ENCODE measurements around the gene C1QL4. TPM values are rescaled to one million over a fixed set of nuclear protein-coding genes. Genes with fewer than 3 reads are reported as not detected.

Gene C1QL4
- total and polyA plus RNA-seq, 9 of the 15 experiments (the other 6 are each of a cell fraction or from before 2014, with no cell fraction given) = 0.08 to 2.1 (median 0.31) TPM

GRCh38 chr12:49362077-49362476, 25.1 kb upstream of the C1QL4 start (continued):
- TF ChIP-seq ZNF407 (IDR thresholded peaks at IDR 0.05; ENCODE audit: low read depth) (no peak), ZBTB1 (CRISPR knock-in tag; IDR thresholded peaks at IDR 0.05; ENCODE audit: borderline replicate concordance, low read depth) (no peak), RFX7 (CRISPR knock-in tag; IDR thresholded peaks at IDR 0.05) (no peak), SNAPC5 (CRISPR knock-in tag; IDR thresholded peaks at IDR 0.05) (no peak), ZC3H11A (IDR thresholded peaks at IDR 0.05; ENCODE audit: low read depth, low read length) (no peak), CREB1 (IDR thresholded peaks at IDR 0.05) (no peak), CREB1 (CRISPR knock-in tag; IDR thresholded peaks at IDR 0.05) (no peak), ARNT (IDR thresholded peaks at IDR 0.05) (no peak)
- TF ChIP-seq, protein P1, sequence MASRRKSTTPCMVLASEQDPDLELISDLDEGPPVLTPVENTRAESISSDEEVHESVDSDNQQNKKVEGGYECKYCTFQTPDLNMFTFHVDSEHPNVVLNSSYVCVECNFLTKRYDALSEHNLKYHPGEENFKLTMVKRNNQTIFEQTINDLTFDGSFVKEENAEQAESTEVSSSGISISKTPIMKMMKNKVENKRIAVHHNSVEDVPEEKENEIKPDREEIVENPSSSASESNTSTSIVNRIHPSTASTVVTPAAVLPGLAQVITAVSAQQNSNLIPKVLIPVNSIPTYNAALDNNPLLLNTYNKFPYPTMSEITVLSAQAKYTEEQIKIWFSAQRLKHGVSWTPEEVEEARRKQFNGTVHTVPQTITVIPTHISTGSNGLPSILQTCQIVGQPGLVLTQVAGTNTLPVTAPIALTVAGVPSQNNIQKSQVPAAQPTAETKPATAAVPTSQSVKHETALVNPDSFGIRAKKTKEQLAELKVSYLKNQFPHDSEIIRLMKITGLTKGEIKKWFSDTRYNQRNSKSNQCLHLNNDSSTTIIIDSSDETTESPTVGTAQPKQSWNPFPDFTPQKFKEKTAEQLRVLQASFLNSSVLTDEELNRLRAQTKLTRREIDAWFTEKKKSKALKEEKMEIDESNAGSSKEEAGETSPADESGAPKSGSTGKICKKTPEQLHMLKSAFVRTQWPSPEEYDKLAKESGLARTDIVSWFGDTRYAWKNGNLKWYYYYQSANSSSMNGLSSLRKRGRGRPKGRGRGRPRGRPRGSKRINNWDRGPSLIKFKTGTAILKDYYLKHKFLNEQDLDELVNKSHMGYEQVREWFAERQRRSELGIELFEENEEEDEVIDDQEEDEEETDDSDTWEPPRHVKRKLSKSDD (conservative IDR thresholded peaks at IDR 0.05; ENCODE audit: low read length) = no peak
- TF ChIP-seq, protein P2, sequence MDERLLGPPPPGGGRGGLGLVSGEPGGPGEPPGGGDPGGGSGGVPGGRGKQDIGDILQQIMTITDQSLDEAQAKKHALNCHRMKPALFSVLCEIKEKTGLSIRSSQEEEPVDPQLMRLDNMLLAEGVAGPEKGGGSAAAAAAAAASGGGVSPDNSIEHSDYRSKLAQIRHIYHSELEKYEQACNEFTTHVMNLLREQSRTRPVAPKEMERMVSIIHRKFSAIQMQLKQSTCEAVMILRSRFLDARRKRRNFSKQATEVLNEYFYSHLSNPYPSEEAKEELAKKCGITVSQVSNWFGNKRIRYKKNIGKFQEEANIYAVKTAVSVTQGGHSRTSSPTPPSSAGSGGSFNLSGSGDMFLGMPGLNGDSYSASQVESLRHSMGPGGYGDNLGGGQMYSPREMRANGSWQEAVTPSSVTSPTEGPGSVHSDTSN (CRISPR knock-in tag; IDR thresholded peaks at IDR 0.05; ENCODE audit: low read depth) = no peak
- TF ChIP-seq, protein P2 (tag; conservative IDR thresholded peaks at IDR 0.05; ENCODE audit: low read depth) = no peak

Measured in K562 (cell line).